Stimulated activated CD4-positive, alpha-beta T cell treated with anti-CD3 and anti-CD28 coated beads, Interleukin-4, amount 100 ng/mL, for 4 hours (primary cell): ENCODE measurements around the gene PYY.
"Not testable (repeated sequence)": the region's sequence is repeated elsewhere in the genome, so short reads cannot be mapped to it uniquely, and the experiment has no call there.

Experiments used
- DNase-seq, 2 experiments: peaks; one replicate each; pipeline ENCODE4 v3.0.0-alpha.2; 2020

PYY gene

GRCh38 chr17:43976963-43977837 is 23.5 kb upstream of the PYY start:
- DNase-seq: no peak

DNA sequence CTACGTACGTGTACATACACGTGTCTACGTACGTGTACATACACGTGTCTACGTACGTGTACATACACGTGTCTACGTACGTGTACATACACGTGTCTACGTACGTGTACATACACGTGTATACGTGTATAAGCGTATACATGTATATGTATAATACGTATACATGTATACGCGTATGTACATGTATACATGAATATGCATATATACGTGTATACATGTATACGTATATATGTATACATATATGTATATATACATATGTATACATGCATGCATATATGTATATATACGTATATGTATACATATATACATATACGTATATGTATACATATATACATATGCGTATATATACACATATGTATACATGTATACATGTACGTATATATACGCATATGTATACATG is 22.2 kb upstream of the PYY start:
- no peak for DNase-seq

- no peak for DNase-seq
Measured at GRCh38 chr17:43974382-43975266, 20.9 kb upstream of the PYY start.

GRCh38 chr17:43972444-43973212 is 18.9 kb upstream of the PYY start:
- DNase-seq: not testable (repeated sequence)

GRCh38 chr17:43971436-43971835 is 17.7 kb upstream of the PYY start:
- DNase-seq: not testable (repeated sequence)

- no peak for DNase-seq
Measured at GRCh38 chr17:43970366-43970765, 16.6 kb upstream of the PYY start.

DNA sequence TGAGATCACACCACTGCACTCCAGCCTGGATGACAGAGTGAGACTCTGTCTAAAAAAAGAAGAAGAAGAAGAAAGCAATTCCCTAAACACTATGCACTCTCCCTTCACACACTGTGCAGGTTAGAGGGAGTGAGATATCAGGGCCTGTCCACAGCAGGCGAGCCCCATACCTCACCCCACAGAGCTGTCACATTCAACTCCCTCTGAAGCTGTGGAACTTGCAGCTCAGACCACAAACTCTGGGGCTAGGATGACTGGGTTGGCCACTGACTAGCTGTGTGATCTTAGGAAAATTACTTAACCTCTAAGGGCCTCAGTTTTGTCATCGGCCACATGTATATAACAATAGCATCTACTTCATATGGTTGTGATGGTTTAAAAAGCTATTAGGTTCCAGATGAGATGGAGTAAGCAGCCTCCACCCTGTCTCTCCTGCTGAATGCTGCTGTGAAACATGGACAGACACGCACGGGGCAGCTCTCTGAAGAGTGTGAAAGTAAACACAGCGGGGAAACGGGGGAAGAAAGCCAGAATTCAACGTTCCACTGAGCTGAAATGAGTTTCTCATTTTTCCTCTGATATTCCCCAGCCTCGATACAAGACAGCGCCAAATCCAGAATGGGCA is 13.6 kb upstream of the PYY start:
- no peak for DNase-seq

DNA sequence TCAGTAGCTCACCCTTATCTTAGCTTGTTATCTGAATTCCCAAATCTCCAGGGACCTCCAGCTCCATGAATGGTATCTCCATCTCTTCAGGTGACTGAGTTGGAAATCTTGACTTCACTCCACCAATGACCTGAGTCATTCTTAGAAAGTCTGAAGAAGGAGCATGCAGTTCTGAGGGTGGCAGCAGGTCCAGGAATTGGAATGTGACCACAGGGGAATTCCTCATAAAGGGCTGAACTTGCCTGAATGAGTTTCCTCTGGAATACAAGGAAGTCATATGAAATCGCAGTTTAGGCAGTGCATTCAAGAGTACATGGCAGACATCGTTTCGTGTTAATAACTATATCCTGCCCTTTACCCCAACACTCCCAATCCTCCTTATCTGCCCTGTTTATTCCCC is 12.5 kb upstream of the PYY start:
- DNase-seq: no peak

DNA sequence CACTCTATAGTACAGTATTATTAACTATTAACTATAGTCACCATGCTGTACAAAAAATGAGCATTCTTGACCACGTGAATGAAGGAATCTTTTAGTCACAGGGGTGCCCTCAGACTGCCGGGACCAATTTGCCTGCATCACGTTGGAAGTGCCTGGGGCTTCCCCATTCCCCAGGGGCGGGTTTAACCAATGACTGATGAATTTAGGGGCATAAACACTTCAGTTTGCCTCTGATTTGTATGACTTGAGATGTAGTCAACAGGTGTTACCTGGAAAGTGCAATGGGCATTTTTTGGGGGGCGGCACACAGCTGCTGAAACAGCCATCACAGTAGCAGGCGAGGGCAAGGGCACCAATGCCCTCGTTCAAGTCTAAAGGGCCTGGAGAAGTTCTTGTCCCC is 8.7 kb upstream of the PYY start:
- DNase-seq: no peak

DNA sequence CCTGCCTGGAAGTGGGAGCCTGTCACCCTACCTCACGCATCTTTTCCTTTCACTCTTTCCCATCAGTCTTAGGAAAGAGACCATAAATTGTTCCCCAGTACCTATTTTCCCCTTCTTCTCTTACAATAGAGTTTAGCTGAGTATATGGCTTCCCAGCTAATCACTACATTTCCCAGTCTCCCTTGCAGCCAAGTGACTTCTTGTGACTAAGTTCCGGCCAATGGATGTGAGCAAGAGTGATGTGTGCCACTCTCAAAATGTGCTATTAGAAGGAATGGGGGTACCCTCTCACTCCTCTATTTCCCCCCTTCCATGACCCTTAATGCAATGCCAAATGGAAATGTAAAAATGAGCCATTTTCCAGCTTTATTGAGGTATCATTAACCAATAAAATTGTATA is 8.2 kb upstream of the PYY start:
- no peak for DNase-seq

- not testable (repeated sequence) for DNase-seq
Measured at GRCh38 chr17:43961292-43961691, 7.6 kb upstream of the PYY start.

GRCh38 chr17:43958748-43959352 is 5.1 kb upstream of the PYY start:
- DNase-seq: no peak

DNA sequence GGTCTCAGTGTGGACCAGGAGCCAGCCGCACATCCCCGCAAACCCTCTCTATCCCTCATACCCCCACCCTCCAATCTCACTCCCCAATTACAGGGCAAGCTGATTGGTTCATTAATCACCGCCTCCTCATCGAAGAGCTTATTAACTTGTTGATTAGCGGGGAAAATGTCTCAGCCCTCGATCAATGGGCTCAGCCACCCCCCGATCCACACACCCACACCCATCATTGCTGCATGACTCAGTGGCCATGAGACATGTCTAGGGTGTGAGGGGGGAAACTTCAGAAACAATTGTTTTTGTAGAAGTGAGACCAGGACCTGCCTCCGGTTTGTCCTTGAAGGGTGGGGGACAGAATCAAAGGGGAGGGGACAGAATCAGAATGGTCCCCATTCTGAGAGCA is 2.5 kb upstream of the PYY start:
- DNase-seq: no peak

GRCh38 chr17:43952724-43953666 is 745 bp downstream of the PYY start:
- DNase-seq: no peak

DNA sequence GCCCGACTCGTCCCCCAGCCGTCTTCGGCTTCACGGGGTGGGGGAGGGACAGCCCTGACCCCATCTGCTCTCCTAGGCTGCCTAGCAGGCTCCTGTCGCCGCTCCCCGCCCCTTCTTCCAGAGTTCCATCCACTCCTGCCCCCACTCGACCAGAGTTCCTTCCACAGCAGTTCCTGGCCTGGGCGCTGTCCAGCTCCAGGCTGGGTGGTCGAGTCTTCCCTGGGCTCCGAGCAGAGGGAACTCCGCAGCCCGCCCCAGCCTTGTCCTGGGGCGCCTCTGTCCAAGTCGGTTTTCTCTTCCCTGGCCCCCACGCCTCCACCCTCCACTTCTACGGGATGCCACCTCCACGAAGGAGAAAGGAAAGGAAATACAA is 1.4 kb downstream of the PYY start:
- DNase-seq: no peak

DNA sequence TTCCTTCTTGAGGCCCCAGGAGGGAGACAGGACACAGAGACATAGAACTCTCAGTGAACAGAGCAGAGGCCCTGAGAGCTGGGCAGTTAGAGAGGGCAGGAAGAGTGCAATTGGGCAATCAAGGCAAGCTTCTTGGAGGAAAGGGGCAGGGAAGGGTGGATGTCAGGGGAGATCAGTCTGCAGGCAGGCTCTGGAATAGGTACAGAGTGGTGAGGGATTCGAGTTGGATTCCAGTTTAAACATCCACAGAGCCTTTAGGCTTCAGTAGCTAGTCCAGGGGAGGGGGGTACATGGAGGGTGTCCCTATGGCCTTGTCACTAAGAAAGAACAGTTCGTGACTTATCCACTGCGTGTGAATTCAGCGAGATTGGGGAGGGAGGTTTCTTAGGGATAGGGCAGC is 2.0 kb downstream of the PYY start:
- DNase-seq: no peak

DNA sequence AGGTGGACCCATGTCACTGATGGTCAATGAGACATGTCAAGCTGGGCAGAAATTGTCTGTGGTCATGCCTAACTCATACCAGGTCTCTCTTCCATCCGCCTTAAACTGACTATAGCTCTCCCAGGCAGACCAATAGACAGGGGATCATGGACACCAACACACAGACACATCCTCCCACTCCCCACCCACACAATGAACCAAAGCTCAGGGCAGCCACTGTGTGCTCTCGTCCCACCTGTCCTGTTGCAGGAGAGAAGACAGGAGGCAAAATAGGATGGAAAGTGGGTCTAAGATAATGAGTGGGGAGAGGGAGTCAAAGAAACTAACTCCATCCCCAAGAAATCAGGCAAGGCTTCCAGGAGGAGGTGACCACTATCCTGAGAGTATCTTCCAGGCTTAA is 3.2 kb downstream of the PYY start:
- no peak for DNase-seq

- no peak for DNase-seq
Measured at GRCh38 chr17:43949781-43950180, 4.0 kb downstream of the PYY start.

DNA sequence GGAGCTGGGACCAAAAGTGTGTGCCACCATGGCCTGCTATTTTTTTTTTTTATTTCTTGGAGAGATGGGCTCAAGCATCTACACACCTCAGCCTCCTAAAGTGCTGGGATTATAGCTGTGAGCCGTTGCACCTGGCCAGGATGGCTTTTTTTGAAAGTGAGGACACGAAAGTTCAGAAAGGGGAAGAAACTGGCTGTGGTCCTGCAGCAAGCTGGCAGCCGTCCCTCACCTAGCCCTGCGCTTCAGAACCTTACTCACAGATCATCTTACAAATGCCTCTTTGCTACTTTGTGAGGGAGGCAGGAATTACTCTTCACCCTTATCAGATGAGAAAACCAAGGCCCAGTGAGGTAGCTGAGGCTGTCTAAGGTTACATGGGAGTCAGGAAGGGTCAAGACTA is 7.0 kb downstream of the PYY start:
- DNase-seq: no peak

GRCh38 chr17:43945074-43945829 is 8.5 kb downstream of the PYY start:
- no peak for DNase-seq
